SK-N-SH (cell line): Measurements from ENCODE around the gene SLC25A44. TPM values are rescaled to one million over a fixed set of nuclear protein-coding genes. Genes with fewer than 3 reads are reported as not detected.

Experiments
- CTCF ChIA-PET: fragments of 300-600, 350-600 bp; formaldehyde crosslinking; extraction: SDS; loops from one replicate; lab custom pipeline; 2021; lab: Yijun Ruan, JAX
- POLR2A ChIA-PET: fragments of 350-600 bp; sonication (Branson Sonifier 250); formaldehyde crosslinking; extraction: SDS; loops from one replicate; lab custom pipeline; 2020; ENCODE audit warnings: antibody characterized with exemption, inconsistent platforms; lab: Yijun Ruan, JAX
- DNase-seq: peaks from one replicate; pipeline ENCODE4 v3.0.0; 2012
- H2AFZ ChIP-seq: fragments of 200-600 bp; sonication (generic); 2 replicates; pipeline ENCODE4 v1.8.1; 2016; ENCODE audit warnings: antibody characterized with exemption, mild to moderate bottlenecking, low read depth
- H3F3A ChIP-seq: fragments of 200-600 bp; sonication (generic); replicated peaks from 2 replicates; pipeline ENCODE3; 2016; ENCODE audit warnings: antibody characterized with exemption, mild to moderate bottlenecking; ENCODE audit not compliant: insufficient read depth
- H3K27ac ChIP-seq, 2 experiments: fragments of 200-500 bp in 1 of 2; fragments of 200-600 bp in 1 of 2; sonication (Bioruptor generic) in 1 of 2; sonication (generic), shearing (Covaris generic) in 1 of 2; 2 replicates each; pipeline versions ENCODE4 v1.5.1 to v1.6.1; 2014 to 2016; ENCODE audit warnings: low read depth in 2 of 2, inconsistent platforms in 1 of 2, low read length in 1 of 2, mild to moderate bottlenecking in 1 of 2, mixed read lengths in 1 of 2
- H3K27me3 ChIP-seq: fragments of 200-600 bp; sonication (generic), shearing (Covaris generic); 2 replicates; pipeline ENCODE4 v1.6.1; 2016; ENCODE audit warnings: mixed run types; ENCODE audit not compliant: insufficient read depth
- H3K36me3 ChIP-seq, 2 experiments: fragments of 200-500 bp in 1 of 2; fragments of 200-600 bp in 1 of 2; sonication (Bioruptor generic) in 1 of 2; sonication (generic) in 1 of 2; replicated peaks in 1 of 2; 2 replicates each; pipeline versions ENCODE3 to v1.5.1; 2014 to 2016; ENCODE audit warnings: low read length in 1 of 2, mild to moderate bottlenecking in 1 of 2; ENCODE audit not compliant: insufficient read depth in 2 of 2, control insufficient read depth in 1 of 2
- H3K4me1 ChIP-seq, 2 experiments: fragments of 200-500 bp in 1 of 2; fragments of 200-600 bp in 1 of 2; sonication (Bioruptor generic) in 1 of 2; sonication (generic), shearing (Covaris generic) in 1 of 2; 2 replicates each; pipeline versions ENCODE4 v1.5.1 to v1.6.1; 2014 to 2016; ENCODE audit warnings: low read depth in 1 of 2, low read length in 1 of 2, mixed run types in 1 of 2; ENCODE audit not compliant: insufficient read depth in 2 of 2, control insufficient read depth in 1 of 2
- H3K4me2 ChIP-seq: fragments of 200-600 bp; sonication (generic), shearing (Covaris generic); 2 replicates; pipeline ENCODE4 v1.6.1; 2017; ENCODE audit warnings: mixed run types
- H3K4me3 ChIP-seq, 2 experiments: fragments of 200-500 bp in 1 of 2; fragments of 200-600 bp in 1 of 2; sonication (Bioruptor generic) in 1 of 2; sonication (generic), shearing (Covaris generic) in 1 of 2; 2 replicates each; pipeline versions ENCODE4 v1.5.1 to v1.8.1; 2014 to 2016; ENCODE audit warnings: low read depth in 2 of 2, inconsistent platforms in 1 of 2, low read length in 1 of 2, mild to moderate bottlenecking in 1 of 2, mixed read lengths in 1 of 2, moderate library complexity in 1 of 2
- H3K79me2 ChIP-seq: fragments of 200-600 bp; sonication (generic); 2 replicates; pipeline ENCODE4 v1.8.1; 2017; ENCODE audit warnings: mild to moderate bottlenecking; ENCODE audit not compliant: insufficient read depth
- H3K9ac ChIP-seq: fragments of 200-600 bp; sonication (generic); 2 replicates; pipeline ENCODE4 v1.6.1; 2017; ENCODE audit warnings: mixed run types
- H3K9me2 ChIP-seq: fragments of 200-600 bp; sonication (generic); 2 replicates; pipeline ENCODE4 v1.6.1; 2017; ENCODE audit warnings: mixed run types
- H3K9me3 ChIP-seq: fragments of 200-600 bp; sonication (generic); 2 replicates; pipeline ENCODE4 v1.6.1; 2017; ENCODE audit warnings: mixed run types, mild to moderate bottlenecking, moderate library complexity
- H4K20me1 ChIP-seq: fragments of 200-600 bp; sonication (generic); 2 replicates; pipeline ENCODE4 v1.6.1; 2017; ENCODE audit warnings: mild to moderate bottlenecking, mixed run types; ENCODE audit not compliant: insufficient read depth
- GATA2 ChIP-seq: sonication (generic); formaldehyde crosslinking; IDR thresholded peaks from 2 replicates; pipeline ENCODE4 v1.5.0; 2020; ENCODE audit warnings: mild to moderate bottlenecking, missing genetic modification reagents
- JUND ChIP-seq: IDR thresholded peaks from 2 replicates; pipeline ENCODE4 v1.4.0; 2012
- NFIC ChIP-seq: IDR thresholded peaks from 2 replicates; pipeline ENCODE4 v1.4.0; 2012; ENCODE audit warnings: borderline replicate concordance
- RAD21 ChIP-seq: IDR thresholded peaks from 2 replicates; pipeline ENCODE4 v1.6.1; 2012; ENCODE audit warnings: mild to moderate bottlenecking, low read length
- RFX5 ChIP-seq: IDR thresholded peaks from 2 replicates; pipeline ENCODE4 v1.6.1; 2012; ENCODE audit warnings: mild to moderate bottlenecking, improper control_type of control experiment, low read length
- ZBTB33 ChIP-seq: IDR thresholded peaks from 2 replicates; pipeline ENCODE4 v1.4.0; 2012; ENCODE audit warnings: low read depth, borderline replicate concordance
- WGBS: methylation state at CpG from one replicate; pipeline ENCODE4 v1.1.6; 2017; ENCODE audit warnings: low lambda C conversion rate; 5-methylcytosine and 5-hydroxymethylcytosine counted together
- polyA plus RNA-seq, 3 experiments: library from polyadenylated mRNA; depleted of rRNA; stranded (reverse); fragments of >200 nt; gene quantifications; 2 replicates each; pipeline ENCODE4 v1.2.3, GENCODE V29; 2012
- TF ChIP-seq, protein P1 (sequence below): fragments of 150-350 bp; IDR thresholded peaks from 2 replicates; pipeline ENCODE4 v1.6.1; 2016; ENCODE audit warnings: mild to moderate bottlenecking, low read depth, low read length

Gene SLC25A44
- polyA plus RNA-seq, 1 of the 3 experiments (the other 2 are of a cell fraction) = 28.5 TPM

DNA sequence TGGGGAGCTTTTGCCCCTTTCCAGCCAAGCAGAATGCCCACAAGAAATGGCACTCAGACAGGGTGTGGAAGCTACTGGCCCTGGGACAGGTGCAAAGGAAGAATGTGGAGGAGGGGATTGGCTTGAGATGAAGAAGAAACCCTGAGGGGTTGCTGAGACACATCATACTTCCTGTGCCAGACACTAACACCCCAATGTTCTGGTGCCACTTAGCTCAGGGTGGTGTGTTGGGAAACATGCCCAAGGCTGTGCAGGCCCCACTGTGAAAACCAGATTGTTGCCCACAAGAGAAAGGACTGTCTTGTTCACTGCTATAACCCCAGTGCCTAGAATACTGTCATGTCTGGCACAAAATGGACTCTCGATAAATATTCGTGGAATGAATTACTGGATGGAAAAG lies 63.8 kb downstream of the SLC25A44 start:
- Histone ChIP-seq H3K9ac (no peak overlapping the region), H3F3A (peaks cover 9% of the 10 kb centered on the region), H3K36me3 (peaks cover 68% of the 10 kb centered on the region in 2 experiments), H2AFZ (no peak overlapping the region), H3K4me1 (peaks cover 4 to 41% of the 10 kb centered on the region in 2 experiments; a peak in 3 of 4 replicates), H3K9me2 (no peaks in the 10 kb centered on the region), H3K27ac (peak overlapping the region in 1 of 2 experiments; percentile 82; a peak in 2 of 4 replicates), H3K79me2 (peaks cover 7% of the 10 kb centered on the region; the same call in 1 of the 2 replicates), H4K20me1 (peaks cover 2% of the 10 kb centered on the region; the same call in 1 of the 2 replicates), H3K27me3 (no peaks in the 10 kb centered on the region), H3K9me3 (no peaks in the 10 kb centered on the region), H3K4me3 (no peak overlapping the region), H3K4me2 (no peak overlapping the region)
- CTCF ChIA-PET = interaction anchor here (0.5 to 2.4 kb wide), 13 partner anchors 11 to 129 kb away, joined by 3 to 11 read pairs (median 4); partner anchors contain the start of genes PAQR6 and SMG5
- TF ChIP-seq GATA2 (CRISPR knock-in tag) (no peak), RAD21 (no peak)
- POLR2A ChIA-PET = interaction anchor here (1.0 kb wide), 2 partner anchors 14 to 19 kb away, joined by 3 read pairs; no protein-coding TSS in a partner anchor
- WGBS = 53% methylated on average over 2 of the region's 2 CpGs
- DNase-seq = peak; percentile 44

DNA sequence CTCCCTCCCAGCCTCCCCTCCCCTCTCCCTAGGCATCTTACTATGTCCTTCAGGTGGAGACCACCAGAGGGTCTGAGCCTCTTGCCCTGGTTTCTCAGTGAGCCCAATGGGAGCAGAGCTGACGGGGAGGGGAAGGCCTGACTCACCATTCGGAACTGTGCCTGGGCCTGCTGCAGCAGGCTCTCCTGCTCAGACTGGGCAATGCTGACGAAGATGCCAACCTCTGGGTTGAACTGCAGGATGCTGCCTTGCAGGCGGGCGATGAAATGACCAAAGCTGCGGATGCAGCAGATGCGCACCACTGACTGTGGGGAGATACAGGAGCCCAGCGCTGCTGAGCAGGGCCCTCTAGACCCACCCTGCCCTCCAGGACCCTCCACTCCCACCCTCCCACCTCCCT lies 65.0 kb downstream of the SLC25A44 start:
- WGBS = 97% methylated on average over 7 of the region's 8 CpGs
- Histone ChIP-seq H3K9ac (no peak overlapping the region), H3K36me3 (peaks cover 67 to 70% of the 10 kb centered on the region in 2 experiments), H3K27me3 (no peaks in the 10 kb centered on the region), H2AFZ (no peak overlapping the region), H4K20me1 (peaks cover 13% of the 10 kb centered on the region; the same call in 1 of the 2 replicates), H3K4me3 (no peak overlapping the region), H3K9me3 (no peaks in the 10 kb centered on the region), H3F3A (peaks cover 16% of the 10 kb centered on the region), H3K4me2 (no peak overlapping the region), H3K79me2 (peaks cover 7% of the 10 kb centered on the region; the same call in 1 of the 2 replicates), H3K9me2 (no peaks in the 10 kb centered on the region), H3K27ac (peak overlapping the region in 1 of 2 experiments; percentile 1; a peak in 1 of 4 replicates), H3K4me1 (peaks cover 11 to 29% of the 10 kb centered on the region in 2 experiments; a peak in 3 of 4 replicates)
- POLR2A ChIA-PET = interaction anchor here (1.7 to 1.8 kb wide), 2 partner anchors 24 to 46 kb away, joined by 7 to 9 read pairs; partner anchors contain the start of genes PMF1 and SMG5
- no peak for DNase-seq
- no peak for TF ChIP-seq ZBTB33
- TF ChIP-seq NFIC = no peak
- TF ChIP-seq, protein P1, sequence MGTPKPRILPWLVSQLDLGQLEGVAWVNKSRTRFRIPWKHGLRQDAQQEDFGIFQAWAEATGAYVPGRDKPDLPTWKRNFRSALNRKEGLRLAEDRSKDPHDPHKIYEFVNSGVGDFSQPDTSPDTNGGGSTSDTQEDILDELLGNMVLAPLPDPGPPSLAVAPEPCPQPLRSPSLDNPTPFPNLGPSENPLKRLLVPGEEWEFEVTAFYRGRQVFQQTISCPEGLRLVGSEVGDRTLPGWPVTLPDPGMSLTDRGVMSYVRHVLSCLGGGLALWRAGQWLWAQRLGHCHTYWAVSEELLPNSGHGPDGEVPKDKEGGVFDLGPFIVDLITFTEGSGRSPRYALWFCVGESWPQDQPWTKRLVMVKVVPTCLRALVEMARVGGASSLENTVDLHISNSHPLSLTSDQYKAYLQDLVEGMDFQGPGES = no peak
- TF ChIP-seq RFX5 = no peak
- TF ChIP-seq JUND = no peak
- CTCF ChIA-PET = interaction anchor here (1.4 to 3.6 kb wide), 8 partner anchors 8 to 128 kb away, joined by 5 to 35 read pairs (median 9); partner anchors contain the start of gene PMF1
